MV-4-11 (cell line): ENCODE results near the gene SWAP70.

ENCODE experiments used
- DNase-seq: peaks from one replicate; lab custom pipeline; 2025; lab: John Stamatoyannopoulos, UW

SWAP70 gene

DNA sequence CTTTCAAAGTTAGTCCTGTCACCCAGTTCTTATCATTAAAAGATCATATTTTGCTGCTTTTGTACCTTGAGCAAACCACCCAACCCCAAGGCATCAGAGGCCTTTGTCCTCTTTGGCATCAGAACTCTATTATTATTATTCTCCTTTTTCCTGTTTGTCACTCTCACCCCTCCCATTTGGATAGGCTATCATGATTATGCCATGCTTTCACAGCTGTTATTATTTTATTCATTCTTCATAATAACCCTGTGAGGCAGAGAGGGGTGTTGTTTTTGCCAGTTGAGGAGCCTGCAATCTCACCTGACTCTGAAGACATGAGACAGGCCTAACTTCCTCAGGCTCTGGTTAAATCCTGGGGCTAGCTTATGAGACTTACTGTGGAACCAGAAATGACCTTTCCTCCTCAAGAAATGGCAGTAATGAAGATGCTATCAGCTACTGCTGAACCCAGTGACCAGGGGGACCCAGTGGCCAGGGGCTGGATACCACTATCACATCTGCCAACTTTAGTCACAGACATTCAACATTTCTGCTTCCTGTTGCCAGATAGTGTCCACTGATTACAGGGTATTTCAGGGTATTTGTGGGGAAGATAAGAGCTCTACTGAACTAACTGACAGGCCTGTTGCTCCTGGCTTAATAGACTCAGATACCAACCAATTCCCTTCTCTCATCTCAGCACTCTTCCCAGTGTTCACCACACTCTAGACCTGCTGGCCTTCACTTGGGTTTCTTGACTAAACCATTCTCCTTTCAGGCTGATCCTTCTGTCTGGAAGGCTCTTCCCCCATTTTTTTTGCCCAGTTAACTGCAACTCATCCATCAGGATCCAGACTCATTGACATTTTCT is 11.8 kb upstream of the SWAP70 start:
- no peak for DNase-seq

DNA sequence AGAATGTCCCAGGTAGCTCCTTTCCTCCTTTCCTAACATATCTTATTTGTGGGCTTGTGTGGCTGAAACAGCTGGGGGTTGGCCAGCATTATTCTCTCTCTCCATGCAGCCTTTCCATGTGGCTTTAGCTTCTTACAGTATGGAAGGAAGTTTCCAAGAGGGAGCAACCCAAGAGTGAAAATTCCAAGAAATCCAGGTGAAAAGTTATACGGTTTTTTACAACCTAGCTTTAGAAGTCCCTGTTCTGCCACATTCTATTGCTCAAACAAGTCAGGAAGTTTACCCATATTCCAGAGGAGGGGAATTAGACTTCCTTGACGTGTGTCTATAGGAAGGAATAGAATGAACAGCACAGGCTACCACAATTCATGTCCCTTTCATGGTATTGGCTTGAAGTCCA is 10.0 kb upstream of the SWAP70 start:
- DNase-seq: no peak

DNA sequence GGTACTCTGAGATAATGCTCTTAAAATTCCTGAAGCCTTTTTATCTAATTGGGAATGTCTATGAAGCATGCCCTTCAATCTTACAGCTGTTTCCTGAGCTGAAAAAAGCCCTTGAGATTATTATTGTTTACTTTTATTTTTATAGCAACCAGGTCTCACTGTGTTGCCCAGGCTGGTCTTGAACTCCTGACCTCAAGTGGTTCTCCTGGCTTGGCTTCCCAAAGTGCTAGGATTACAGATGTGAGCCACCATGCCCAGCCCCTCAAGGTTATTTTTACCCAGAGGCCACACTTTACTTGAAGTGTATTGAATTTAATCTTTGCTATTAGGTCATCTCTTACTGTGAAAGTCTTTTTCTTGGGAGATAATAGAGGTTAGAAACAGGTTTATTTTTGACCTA is 7.0 kb upstream of the SWAP70 start:
- no peak for DNase-seq

DNA sequence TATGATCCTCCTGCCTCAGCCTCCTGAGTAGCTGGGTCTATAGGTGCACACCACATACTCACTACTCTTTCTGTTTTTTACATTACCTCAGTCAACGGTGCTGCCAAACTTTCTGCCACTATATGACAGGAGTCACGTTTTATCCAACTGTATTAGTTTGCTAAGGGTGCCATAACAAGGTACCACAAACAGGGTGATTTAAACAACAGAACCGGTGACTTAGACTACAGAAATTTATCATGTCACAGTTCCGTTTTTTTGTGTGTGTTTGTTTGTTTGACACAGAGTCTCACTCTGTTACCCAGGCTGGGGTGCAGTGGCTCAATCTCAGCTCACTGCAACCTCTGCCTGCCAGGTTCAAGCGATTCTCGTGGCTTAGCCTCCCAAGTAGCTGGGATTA is 6.3 kb upstream of the SWAP70 start:
- DNase-seq: no peak

DNA sequence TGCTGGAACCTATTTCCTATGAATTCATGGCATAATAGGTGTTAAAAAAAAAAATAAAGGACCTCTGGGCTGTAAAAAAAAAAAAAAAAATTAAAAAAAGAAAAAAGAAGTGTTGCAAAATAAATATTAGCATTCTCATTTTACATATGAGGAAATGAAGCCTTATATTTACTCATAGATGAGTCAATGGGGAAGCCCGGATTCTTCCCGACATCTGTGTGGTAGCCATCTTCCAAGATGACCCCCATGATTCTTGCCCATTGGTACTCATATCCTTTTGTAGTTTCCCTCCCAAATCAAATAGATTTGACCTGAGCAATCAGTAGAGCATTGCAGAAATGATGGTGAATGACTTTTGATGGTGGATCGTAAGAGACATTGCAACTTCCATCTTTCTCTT is 3.0 kb upstream of the SWAP70 start:
- peak; percentile 46 for DNase-seq

DNA sequence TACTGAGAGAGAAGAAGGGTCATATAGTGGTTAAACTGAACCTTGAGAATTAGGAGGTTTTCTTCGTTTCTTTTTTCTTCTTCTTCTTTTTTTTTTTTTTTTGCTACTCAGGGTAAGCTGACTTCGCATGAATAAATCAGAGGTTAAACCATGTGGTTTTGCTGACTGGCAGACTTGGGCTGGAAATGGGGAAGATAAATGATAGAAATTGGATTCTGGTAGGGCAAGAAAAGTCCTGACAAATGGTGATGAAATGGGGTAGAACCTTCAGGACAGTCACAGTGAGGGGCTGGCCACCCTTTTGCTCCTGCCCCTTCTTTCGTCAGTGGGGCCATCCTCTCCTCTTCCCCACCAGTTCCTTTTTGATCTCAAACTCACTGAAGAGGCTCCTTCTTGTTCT is 1.6 kb upstream of the SWAP70 start:
- DNase-seq: peak; percentile 97

DNA sequence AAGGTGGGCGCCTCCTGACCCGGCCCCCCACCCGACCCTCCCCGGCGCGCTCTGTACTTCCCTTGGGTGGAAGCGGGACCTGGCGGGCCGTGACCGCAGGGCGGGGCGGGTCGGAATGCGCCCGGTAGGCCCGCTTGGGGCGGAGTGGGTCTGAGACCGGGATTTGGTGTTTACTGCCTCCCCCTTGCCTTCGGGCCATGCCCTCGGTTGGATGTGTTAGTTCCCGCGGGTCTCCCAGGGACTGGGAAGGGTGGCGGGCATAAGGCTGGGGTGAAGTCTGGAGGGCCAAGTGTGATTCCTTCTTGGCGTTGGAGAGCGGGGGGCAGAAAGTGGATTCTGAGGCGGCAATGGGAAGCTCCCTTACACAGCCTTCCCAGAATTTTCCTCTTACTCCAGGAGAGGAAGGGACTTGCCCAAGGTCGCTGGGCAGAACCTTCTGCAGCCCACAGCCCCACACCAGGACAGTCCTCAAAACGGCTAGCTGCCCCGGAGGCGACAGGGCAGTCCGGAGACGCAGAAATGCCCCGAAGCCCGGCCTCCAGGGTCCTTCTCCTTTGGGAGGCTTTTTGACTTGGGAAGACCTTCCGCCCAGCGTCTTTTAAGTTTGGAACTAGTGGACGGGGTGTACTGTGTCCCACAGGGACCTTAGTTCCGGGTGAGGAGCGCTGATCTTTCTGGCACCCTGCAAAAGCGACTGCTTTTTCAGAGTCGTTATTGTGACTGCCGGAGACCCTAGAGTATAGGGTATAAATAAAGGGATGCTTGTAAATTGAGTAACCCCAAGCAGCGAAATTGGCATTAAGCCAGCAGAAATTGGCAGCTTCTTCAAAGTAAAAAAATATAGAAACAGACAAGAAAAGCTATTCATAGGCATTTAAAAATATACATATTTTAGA is 647 bp downstream of the SWAP70 start:
- no peak for DNase-seq

DNA sequence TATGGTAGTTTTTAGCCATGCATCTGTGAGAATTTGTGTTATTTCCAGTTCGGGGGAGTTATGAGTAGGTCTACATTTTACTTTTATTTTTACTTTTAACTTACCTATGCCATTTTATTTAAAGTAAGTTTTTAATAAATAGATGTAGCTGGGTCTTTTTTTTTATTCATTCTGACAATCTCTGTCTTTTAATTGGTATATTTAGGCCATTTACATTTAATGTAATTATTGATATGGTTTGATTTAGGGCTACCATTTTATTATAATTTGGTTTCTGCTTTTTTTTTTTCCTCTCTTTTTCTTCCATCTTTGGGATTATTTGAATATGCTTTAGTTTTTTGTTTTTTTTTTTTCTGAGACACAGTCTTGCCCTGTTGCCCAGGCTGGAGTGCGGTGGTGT is 1.9 kb downstream of the SWAP70 start:
- DNase-seq: no peak

DNA sequence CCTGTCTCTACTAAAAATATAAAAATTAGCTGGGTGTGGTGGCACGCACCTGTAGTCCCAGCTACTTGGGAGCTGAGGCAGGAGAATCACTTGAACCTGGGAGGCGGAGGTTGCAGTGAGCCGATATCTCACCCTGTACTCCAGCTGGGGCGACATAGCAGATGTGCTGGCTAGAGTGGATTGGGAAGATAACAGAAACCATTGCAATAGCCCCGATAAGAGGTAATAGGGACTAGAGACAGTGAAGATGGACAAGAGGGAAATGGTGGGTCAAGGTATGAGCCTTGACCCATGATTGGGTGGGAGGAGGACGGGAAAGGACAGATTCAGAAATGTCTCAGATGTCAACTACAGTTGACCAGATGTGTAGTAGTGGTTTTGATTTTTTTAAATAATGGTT is 6.1 kb downstream of the SWAP70 start:
- DNase-seq: no peak

DNA sequence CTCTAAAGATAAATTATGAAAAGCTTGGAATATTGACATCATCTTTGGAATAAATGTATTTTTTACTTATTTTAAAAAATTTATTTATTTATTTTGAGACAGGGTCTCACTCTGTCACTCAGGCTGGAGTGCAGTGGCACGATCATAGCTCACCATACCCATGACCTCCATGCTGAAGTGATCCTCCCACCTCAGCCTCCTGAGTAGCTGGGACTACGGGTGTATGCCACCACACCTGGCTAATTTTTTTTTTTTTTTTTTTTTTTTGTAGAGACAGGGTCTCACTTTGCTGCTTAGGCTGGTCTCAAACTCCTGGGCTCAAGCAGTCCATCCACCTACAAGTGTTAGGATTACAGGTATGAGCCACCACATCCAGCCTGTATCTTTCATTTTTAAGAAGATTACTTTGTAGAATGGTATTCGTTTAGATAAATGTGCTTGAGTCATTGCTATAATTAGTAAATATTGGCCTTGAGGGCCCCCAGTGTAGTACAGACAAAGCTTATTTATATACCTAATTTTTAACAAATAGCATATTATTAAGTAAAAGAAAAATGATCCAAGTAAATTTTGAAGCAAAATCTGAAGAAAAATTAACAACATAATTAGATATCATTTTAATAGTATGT is 8.5 kb downstream of the SWAP70 start:
- DNase-seq: no peak

DNA sequence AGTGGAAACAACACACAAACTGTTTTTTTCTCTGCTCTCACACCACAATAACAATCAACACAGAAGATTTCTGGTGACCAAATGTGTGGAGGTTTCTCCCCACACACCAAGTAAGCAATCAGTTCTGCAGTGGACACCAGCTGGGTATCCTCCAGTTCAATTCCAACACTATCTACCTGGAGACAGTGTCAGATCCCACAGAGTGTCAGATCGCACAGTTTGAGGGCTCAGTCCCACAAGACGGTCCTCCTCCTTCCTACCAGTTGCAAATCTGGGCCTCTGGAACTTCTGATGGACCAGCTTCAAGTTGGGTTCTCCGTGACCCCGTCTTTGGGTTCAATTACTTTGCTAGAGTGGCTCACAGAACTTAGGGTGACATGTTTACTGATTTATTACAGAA is 9.0 kb downstream of the SWAP70 start:
- no peak for DNase-seq

DNA sequence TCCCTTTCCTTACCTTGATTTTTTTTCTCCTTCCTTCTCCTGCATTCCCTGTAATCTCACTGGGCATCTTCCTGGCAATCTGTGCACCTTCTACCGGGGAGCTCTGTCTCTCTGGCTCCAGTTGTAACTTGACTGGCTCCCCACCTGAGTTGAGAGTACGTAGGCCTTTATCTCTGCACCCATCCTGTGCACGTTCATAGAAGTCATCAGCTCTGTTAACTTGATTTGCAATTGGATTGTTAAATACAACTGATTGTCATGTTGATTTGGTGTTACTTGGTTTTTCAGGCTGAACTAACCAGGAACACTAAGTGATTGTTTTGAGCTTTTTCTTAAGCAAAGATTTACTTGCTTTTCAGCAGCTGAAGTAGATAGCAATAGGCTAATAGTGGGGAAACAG is 11.8 kb downstream of the SWAP70 start:
- DNase-seq: no peak

DNA sequence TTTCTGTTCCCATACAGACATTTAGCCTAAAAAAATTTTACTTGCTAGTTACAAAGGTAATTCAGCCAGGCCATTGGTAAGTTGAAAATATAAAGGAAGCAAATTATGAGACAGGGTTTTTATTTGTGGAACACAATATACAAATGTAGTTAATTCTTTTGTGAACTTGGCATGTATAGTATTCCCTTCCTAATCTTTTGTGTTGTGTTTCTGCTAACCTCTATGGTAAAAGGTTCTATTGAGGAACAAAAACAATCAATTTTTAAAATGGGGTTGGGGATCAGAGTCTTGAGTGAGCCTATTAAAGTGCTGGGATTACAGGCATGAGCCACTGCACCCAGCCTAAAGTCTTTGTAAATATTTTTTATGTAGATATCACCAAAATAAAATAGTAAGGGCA is 14.1 kb downstream of the SWAP70 start:
- DNase-seq: no peak

DNA sequence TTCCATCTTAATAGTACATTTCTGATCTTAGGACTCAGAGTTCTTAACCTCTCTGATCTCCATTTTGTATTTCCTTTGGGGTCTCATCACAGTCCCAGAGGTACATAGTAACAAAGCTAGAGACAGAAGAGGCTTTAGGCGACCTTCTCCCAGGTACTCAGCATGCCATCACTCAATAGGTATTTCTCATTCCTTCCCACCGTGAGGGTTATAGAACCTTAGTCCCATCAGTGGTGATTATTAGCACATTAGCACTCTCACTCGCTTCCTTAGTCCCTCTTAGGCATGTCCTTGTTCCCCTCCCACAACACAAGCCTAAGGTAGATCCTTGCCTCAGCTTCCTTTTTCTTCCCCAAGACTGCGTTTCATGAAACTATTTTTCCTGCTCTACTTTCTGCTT is 14.7 kb downstream of the SWAP70 start:
- DNase-seq: no peak

DNA sequence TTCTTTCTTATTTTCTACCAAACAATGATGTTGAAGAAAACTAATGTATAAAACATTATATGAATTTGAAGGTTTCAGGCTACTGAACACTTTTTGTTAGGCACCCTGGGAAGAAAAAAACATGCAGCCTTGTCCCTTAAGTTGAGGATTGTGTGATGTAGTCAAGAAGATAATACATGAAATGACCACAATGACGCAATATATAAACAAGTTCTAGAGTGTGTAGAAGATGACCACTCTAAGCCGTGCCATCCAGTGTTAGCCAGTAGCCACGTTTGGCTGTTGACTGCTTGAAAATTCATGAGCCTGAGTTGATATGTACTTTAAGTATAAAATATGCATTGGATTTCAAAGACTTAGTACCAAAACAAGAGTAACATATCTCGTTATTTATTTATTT is 16.2 kb downstream of the SWAP70 start:
- DNase-seq: no peak

DNA sequence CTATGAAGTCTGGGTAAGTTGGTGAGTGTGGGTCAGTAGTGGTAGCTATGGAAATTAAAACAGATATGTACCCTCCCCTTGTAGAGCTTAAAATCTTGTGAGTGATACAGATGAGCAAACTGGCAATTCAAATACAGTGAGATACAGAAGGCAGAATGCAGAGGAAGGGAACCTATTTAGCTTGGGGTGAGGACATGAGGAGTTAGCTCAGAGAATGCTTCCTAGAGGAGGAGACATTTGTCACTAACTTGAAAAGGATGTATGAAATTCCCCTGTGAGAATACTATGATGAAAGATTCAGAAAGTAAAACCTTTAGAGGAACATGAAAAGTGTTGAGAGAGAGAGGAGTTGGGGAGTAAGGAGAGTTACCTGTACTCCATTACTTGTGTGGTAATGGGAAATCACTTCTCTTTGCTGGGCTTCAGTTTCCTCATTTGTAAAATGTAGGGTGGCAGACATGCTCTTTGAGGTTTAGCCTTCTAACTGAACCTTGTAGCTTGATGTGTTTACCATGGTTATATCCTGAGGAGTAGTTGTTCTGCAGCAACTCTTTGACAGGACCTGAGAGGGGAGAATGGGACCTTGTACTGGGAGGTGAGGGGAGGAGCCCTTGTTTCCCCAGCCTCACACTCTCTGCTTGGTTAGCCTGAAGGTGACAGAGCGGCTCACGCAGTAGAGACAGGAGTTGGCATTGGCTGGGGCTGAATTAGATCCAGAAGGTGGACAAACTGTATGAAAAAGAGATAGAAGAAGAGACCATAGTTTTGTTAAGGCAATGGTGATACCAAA is 17.9 kb downstream of the SWAP70 start:
- DNase-seq: no peak

DNA sequence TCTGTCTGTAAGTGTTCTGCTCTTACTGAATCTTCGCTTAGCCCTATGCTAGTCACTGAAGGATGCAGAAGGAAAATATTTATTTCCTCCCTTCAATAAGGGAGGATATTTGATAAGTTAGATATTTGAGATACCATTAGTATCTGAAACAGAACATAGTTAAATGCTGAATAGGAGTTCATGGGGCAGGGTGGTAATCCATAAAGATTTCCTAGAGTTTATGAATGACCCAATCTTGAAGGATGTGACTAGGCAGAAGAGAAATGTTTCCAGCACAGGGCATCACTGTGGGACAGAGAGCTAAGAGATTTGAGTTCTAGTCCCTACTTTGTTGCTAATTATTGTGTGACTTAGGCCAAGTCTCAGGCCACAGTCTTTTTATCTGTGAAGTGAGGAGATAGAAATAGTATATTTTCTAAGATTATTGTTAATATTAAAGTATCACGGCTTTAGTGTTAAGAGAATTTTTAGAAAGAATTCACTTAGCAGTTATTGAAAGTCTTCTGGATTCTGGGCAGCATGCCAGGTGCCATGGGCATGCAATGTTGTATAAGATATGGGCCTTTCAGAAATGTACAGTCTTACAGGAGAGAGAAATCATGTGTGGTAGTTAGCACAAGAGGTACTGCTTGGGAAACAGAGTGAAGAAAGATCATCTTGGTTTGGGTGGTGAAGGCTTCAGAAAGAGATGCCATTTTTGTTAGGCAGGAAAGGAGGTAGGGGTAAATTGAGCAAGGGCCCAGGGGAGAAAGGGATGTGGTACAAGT is 24.0 kb downstream of the SWAP70 start:
- DNase-seq: no peak

DNA sequence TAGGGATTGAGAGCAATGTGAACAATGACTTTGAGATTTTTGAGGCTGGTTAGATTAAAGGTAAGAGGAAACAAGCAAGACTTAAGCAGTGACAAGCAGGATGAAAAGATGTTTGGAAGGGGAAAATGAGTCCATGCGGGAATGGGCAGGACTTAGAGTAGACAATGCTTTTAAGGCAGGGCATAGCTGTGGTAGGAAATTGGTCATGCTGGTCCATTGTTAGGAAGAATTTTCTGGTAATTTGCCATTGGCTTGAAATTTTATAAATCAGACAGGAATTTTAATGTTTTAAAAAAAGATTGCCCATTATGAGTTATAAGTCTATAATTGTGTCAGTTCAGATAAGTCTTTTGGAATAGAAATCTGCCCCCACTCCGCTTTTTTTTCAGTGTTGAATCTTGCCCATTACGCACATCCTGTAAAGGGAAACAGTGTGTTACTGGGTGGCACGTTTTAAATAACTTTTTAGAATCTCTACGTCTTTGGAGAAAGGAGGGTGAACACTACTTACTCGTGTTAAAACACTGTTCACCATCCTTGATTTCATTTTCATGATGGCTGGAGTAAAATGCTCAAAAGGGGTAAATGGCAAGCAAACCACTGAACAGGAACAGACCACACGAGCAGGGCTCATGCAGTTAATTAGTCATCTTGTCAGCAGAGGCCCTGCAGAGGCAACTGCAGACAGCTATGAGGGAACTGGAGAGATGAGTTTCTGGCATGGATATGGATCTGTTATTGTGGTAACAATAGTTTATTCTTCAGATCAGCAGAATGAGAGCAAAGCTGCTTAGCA is 25.0 kb downstream of the SWAP70 start:
- DNase-seq: peak; percentile 84

DNA sequence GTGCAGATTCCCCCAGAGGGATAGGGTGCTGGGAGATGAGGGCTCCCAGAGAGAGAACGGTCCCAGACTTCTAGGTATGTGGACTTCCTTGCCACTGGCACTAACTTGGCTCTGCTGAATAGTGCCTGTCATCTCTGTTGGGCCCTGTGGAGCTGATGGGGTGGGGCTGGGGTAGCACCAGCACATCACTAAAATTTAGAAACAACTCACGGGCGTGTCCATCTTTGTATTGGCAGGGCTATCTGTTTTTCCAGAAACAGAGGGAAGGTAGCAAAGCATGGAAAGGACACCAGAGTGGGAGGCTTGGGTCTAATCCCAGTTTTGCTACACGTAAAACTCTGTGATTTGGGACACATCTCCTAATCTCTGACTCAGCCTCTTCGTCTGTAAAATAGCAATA is 25.8 kb downstream of the SWAP70 start:
- DNase-seq: no peak

DNA sequence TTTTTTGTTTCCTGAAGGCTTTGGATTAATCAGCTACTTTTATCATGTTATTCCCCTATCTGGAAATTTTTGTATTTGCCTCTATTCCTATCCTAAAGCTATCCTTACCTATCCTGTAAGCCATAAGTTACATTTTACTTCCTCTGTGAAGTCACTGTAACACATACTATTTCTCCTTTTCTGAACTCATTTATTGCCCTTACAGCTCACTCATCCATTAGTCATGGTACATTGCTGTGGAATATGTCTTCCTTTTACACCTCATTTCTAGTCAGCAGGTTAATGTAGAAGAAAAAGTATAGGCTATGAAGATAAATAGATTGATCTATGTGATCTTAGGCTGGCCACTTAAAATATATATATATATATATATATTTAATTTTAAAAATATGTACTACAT is 28.0 kb downstream of the SWAP70 start:
- DNase-seq: peak; percentile 41
